HG03196 (cell line): ENCODE results near the gene RBMS1.

Experiments used
- ATAC-seq: cut with Tn5 transposase; IDR thresholded peaks from one replicate; pipeline ENCODE4 v1.9.1; 2021; ENCODE audit not compliant: unreplicated experiment

The RBMS1 gene

GRCh38 chr2:160264308-160264707 lies 229.3 kb downstream of the RBMS1 start:
- no peak for ATAC-seq

DNA sequence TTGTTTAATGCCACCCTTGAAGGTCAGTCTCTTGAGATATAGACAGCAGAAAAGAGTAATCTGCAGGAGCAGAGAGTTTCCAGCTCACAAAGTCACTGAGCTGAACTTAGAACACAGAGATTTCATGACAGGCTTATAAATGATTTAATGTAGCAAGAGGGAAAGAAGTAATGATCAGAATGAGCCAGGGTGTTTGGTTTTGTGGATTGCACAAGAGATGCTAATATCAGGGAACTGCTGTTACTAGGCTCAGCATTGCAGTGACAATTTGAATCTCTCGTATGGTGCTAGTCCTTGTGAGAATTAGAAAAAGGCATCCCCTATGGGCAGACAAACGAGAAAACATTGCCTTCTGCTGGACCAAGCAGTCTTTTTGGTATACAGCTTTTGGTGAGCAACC lies 231.9 kb downstream of the RBMS1 start:
- ATAC-seq = no peak

GRCh38 chr2:160258492-160258805 lies 235.2 kb downstream of the RBMS1 start:
- ATAC-seq = no peak

DNA sequence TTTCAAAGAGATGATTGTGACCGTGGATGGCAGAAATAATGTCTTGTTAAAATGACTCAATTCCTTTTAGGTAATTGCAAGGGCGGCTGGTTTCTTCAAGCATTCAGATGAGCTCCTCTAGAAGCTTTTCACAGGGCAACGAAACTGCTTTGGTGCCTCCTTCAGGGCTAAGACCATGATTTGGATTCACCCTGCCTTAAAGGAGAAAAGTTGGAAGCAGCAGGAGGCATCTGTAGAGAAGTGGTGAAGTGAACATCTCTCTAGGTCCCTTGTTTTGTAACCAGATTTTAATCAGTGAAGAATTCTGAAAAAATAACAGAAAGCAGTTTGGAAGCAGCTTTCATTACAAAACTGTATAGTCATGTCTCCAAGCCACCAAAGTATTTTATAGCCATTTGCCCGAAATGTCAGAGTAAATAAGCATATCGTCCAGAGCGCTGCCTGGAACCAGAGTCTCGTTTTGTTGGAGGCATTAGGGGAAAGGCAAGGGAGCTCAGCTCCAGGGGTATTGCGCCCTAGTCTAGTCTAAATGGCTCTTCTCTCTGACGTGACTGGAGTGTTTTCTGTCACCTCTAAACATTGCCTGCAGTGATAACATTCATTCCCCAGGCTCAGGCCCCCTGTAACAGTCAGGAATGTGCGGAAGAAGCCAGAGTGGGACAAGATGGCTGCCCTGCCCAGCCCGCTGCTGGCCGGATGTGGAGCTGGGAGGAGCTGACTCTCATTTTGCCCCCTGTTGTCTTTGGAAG lies 235.7 kb downstream of the RBMS1 start:
- no peak for ATAC-seq

DNA sequence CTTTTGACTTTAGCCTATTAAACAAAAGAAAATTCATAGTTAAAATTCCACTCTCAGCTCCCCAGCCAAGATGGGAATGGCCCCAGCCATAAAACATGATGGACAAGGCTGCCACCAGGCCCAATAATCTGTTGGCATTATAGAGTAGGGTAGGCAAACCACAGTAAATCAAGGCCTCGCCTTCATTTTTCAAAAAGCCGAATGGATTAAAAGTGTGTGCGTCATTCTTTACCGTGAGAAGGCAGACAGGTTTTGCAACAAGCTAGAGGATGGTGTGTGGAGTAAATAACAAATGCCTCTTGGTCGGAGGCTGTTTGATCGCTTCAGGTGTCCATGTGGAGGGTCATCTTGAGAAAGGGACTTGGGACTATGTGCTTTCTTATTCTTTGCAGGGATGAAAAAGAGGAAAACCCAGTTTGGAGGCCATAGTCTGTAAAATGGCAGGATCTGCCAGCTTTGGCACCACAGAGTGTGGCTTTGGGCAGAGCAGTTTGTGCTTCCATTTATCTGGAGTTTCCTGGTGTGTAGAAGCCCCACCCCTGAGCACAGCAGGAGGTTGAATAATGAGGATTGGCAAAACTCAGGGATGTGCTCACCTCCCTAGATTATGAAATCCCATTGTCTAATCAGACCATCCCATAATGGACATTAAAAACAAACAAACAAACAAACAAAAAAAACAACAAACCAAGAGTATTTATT lies 236.4 kb downstream of the RBMS1 start:
- no peak for ATAC-seq

DNA sequence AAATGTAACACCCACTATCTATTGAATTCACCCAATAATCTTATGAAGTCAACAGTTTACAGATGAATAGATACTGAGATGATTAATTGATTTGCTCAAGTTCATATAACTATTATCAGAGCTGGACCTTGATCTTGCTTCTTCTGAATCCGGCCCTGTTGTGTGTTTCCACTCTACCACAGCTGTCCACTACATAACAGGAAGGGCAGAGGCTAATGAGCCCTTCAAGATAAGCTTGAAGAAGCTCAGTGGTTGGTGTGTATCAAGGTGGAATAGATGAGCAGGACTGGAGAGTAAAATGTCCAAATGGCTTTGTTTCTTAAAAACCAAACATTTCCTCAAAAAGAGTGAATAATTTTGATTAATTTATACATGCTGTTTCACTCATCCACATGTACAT lies 237.1 kb downstream of the RBMS1 start:
- no peak for ATAC-seq

GRCh38 chr2:160255408-160255807 lies 238.2 kb downstream of the RBMS1 start:
- ATAC-seq = no peak

- ATAC-seq = no peak
These were observed 239.3 kb downstream of the RBMS1 start for GRCh38 chr2:160254189-160254762.

- no peak for ATAC-seq
These were observed 240.0 kb downstream of the RBMS1 start for GRCh38 chr2:160253440-160254188.

- ATAC-seq = no peak
These were observed 240.7 kb downstream of the RBMS1 start for GRCh38 chr2:160252900-160253299.

DNA sequence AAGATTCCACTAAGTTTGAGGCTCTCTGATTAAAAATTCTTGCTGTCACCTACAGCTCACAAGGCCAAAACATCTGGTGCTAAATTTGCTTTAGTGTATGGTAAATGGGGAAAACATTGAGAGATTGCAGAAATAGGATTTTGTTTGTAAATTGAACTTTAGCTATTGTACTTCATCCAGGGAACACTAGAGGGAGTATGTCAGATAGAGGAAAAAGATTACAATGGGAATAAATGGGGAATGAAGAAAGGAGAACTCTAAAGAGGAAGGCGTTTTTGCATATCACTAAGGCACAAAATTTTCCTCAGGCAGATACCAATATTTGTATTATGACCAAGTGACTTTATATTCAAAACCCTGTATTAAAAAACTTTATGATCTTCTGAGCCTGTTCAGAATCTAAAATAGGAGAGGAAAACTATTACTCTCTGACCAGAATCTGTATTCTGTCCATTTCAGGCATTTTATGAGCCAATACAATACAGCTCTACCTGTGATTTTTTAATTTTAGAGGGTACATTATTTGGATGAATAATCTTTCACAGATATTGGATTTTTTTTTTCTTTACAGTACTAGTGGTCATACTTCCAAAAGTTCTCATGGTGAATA lies 241.2 kb downstream of the RBMS1 start:
- ATAC-seq = no peak

DNA sequence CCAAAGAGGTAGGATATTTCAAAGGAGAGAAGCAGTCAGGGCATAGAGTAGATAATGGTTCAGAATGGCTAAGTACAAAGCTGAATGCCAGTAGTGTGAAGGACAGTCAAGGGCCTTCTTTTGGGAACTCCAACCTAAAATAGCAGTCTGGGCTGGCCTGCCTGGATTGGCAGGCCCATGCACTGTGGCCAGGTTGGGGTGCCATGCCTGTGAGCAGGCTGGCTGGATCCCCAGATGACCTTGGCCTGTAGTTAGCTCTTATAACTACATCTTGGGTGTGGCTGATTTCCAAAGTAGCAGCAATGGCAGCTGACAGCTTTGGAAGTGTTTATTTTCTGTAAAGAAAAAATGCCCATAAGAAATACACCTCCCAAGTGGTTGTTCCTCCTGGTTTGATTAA lies 242.0 kb downstream of the RBMS1 start:
- no peak for ATAC-seq

- ATAC-seq = no peak
These were observed 243.7 kb downstream of the RBMS1 start for GRCh38 chr2:160249876-160250275.

- no peak for ATAC-seq
These were observed 246.1 kb downstream of the RBMS1 start for GRCh38 chr2:160247296-160248035.

- no peak for ATAC-seq
These were observed 247.3 kb downstream of the RBMS1 start for GRCh38 chr2:160246356-160246755.

DNA sequence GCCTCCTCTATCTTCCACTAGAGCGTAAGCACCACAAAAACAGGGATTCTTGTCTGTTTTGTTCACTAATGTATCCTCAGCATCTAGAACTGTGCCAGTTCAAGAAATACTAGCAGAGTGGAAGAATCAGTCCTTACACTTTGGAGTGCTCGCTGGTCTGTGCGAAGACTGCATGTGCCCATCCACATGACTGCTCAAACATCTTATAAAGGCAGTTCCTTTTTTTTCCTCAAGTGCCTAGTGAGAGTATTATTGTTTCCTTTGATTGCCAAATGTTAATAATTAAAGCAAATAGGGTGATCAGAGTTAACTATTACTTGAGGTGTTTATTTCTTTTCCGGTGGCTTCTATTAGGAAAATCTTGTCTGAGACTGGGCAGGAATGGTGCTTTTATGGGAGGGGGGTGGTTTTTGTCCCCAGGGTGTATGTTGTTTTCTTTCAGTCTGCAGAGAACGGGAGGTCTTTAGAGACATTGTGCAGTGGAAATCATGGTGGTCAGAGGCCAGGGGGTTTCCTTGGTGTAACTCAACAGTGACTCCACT lies 247.9 kb downstream of the RBMS1 start:
- ATAC-seq = no peak

DNA sequence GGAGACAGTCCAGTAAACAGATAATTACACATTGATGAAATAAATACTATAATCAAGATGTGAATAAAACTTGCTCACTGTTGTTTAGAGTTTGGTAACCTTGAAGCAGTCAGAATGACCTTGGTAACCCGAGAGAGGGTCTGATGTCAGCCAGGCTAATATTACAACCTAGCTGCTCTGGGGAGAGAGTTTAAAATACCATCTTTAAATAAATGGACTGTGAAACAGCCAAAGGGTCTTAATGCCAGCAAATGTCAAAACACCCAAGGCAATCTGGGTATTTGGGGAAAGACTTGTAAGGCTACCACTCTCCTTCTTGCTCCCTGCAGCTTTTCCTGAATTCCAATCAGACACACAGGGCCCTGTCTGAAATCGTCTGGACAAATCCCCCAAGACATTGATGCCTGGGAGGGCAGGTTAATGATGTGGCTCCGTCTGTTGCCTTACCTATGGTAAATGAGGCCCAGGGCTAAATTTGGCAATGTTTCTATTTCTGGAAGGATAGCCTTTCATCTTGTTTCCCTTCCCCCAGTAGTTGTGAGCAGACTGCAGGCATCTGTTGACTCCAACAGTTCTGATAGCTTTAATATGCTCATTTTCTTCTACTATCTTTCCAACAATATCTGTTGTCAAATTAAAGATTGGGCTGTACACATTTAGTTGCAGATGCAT lies 250.6 kb downstream of the RBMS1 start:
- no peak for ATAC-seq

GRCh38 chr2:160241251-160242137 lies 252.1 kb downstream of the RBMS1 start:
- no peak for ATAC-seq

GRCh38 chr2:160239436-160239835 lies 254.2 kb downstream of the RBMS1 start:
- no peak for ATAC-seq
